NCI-H1105 (cell line): ENCODE measurements around the gene SKA2.
"Not testable (repeated sequence)": the region's sequence is repeated elsewhere in the genome, so short reads cannot be mapped to it uniquely, and the experiment has no call there.

Experiments used
- DNase-seq: peaks from one replicate; lab custom pipeline; 2025; lab: John Stamatoyannopoulos, UW

SKA2 gene

GRCh38 chr17:59154721-59155438, at the start of gene SKA2:
SKA2 (minus strand) TSS chr17:59155186; CDS start chr17:59155163, 23 bp downstream.
- peak; percentile 100 for DNase-seq

GRCh38 chr17:59202320-59202719, 47.3 kb upstream of the SKA2 start:
- DNase-seq, result no peak

GRCh38 chr17:59199398-59199797, 44.4 kb upstream of the SKA2 start:
- DNase-seq, result no peak

GRCh38 chr17:59193336-59193862, 38.4 kb upstream of the SKA2 start:
- DNase-seq, result no peak

- no peak for DNase-seq
These were observed 35.8 kb upstream of the SKA2 start for GRCh38 chr17:59190806-59191205.

- DNase-seq, result no peak
These were observed 31.9 kb upstream of the SKA2 start for GRCh38 chr17:59186850-59187249.

- DNase-seq, result no peak
These were observed 31.0 kb upstream of the SKA2 start for GRCh38 chr17:59185997-59186396.

GRCh38 chr17:59181481-59181880, 26.5 kb upstream of the SKA2 start:
- DNase-seq, result no peak

- no peak for DNase-seq
These were observed 25.6 kb upstream of the SKA2 start for GRCh38 chr17:59180626-59181025.

GRCh38 chr17:59179601-59180000, 24.6 kb upstream of the SKA2 start:
- not testable (repeated sequence) for DNase-seq

GRCh38 chr17:59178266-59178985, 23.4 kb upstream of the SKA2 start:
- no peak for DNase-seq

GRCh38 chr17:59175076-59175475, 20.1 kb upstream of the SKA2 start:
- no peak for DNase-seq

- DNase-seq, result no peak
These were observed 19.7 kb upstream of the SKA2 start for GRCh38 chr17:59174671-59175070.

- DNase-seq, result no peak
These were observed 17.5 kb upstream of the SKA2 start for GRCh38 chr17:59172436-59173004.

- no peak for DNase-seq
These were observed 12.6 kb upstream of the SKA2 start for GRCh38 chr17:59167571-59168001.

- DNase-seq, result peak; percentile 21
These were observed 11.0 kb upstream of the SKA2 start for GRCh38 chr17:59165933-59166342.

- no peak for DNase-seq
These were observed 6.5 kb upstream of the SKA2 start for GRCh38 chr17:59161477-59161876.

GRCh38 chr17:59160157-59161025, 5.4 kb upstream of the SKA2 start:
- no peak for DNase-seq

- DNase-seq, result peak; percentile 100
These were observed 622 bp upstream of the SKA2 start, which contains the start of gene PRR11 for GRCh38 chr17:59155439-59156177. PRR11 (plus strand) TSS chr17:59155746; CDS start chr17:59169753, 14,007 bp downstream.

- DNase-seq, result peak; percentile 50
These were observed 680 bp downstream of the SKA2 start for GRCh38 chr17:59154292-59154720.

GRCh38 chr17:59152925-59153324, 2.1 kb downstream of the SKA2 start:
- DNase-seq, result no peak
